Medulla oblongata (tissue), 1 donor: ENCODE data around the gene GPR6.

Source experiments
- DNase-seq: peaks from one replicate; pipeline ENCODE4 v3.0.0-alpha.2; 2015; ENCODE audit errors: extremely low spot score

GPR6 gene, protein sequence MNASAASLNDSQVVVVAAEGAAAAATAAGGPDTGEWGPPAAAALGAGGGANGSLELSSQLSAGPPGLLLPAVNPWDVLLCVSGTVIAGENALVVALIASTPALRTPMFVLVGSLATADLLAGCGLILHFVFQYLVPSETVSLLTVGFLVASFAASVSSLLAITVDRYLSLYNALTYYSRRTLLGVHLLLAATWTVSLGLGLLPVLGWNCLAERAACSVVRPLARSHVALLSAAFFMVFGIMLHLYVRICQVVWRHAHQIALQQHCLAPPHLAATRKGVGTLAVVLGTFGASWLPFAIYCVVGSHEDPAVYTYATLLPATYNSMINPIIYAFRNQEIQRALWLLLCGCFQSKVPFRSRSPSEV

DNA sequence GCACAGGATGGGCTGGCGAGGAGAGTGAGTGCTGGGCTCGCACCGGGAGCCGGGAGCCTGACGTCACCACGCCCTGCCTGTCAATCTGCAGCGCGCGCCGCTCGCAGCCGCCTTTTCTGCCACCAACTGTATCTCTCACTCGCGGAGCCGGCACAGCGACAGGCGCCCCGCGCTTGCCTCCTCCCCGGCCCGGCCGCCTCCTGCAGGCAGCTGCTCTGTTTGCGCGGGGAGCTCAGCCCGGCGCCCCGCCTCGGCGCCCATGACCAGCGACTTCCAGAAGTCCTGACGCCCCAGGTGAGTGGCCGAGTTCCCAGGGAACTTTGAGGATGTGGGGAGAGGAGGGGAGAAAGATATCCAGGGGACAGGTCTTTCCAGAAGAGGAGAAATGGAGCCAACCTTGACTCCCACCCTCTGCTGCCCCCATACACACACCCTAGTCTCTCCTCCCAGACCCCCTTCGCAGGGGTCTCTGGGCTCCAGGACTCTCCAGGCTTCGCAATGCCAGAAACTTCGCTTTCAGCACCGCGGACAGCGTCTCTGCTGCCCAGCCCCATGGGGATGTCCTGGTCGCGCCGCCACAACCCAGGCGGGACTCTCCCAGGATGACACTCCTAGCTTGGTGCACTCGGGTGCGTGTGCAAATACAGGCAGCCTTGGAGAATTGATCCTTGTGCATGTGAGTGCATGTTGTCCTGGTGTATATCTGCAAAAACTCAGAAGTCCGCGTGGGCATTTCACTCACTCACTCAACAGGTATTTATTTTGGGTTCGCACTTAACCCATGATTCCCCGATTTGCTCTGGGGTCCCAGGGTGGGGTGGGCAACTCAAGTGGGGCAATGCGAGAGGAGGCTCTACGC is at the start of gene GPR6:
Gene GPR6, plus strand, starts transcription at position 138 of the 859 bp plus-strand sequence. CDS start 802 bp downstream, outside the sequence.
- peak; percentile 22 for DNase-seq

DNA sequence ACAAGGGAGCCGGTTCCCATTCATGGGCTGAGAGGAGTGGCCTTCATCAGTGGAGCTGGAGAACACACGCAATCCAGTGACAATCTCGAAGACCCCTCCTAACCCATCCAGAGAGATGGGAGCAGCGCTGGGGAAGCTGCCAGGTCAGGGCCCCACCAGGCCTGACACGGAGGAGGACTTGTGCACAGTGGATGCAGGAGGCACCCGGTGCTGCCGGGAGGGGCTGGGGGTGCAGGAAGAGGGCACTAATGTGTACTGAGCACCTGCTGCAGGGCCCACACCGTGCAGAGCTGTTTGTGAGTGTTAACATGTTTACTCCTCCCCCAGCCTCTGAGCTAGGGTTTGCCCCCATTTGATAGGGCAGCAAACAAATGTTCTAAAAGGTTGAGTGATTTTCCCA is 43.8 kb upstream of the GPR6 start:
- DNase-seq: no peak

DNA sequence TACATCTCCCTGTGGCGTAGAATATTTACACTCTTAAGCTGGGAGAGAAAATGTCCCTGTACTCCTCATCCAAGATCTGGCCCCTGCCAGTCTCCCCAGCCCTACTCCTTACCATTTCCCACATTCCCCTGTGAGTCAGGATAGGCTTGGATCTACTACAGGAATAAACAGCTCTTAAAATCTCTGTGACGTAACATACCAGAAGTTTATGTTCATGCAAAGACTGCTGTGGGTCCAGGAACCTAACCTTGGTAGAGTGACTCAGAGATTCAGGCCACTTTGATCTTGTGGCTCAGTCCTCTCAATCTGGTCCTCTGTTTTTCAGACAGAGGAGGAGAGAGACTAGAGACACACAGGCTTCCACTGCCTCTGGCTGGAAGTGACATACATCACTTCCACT is 38.5 kb upstream of the GPR6 start:
- DNase-seq: no peak

DNA sequence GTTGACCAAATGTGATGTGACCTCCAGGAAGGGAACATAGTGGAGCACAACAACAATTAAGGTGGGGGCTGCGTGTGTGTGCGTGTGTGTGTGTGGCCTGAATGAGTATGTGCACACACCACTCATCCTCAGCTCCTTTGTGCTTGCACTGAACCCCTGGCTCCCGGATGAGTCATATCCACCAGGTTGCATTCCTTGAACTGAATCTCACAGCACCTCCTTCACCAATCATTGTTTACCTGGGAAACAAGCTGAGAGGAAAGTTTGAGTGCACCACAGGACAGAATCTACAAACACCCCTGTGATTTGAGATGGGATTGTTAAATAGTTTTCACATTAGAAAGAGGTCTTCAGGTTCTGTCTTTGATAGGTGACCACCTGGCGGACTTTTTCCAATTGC is 33.7 kb upstream of the GPR6 start:
- no peak for DNase-seq

DNA sequence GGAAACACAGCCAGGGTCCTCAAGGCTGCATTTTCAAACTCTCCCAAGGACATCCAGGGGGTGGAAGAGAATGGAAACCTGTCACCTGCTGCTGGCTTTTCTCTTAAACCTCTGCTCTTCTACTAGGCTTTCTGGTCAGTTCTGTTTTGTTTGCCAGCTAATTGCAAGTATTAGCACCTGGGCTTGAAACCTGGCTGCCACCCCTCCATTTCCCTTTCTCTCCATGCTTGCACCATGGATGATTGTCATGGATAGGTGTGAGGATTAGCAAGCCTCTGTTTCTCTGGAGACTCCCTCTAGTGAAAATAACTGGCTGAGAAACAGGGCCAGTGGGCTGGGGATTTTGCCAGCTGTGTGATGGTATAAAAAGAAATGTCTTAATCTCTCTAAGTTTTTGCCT is 33.0 kb upstream of the GPR6 start:
- no peak for DNase-seq

DNA sequence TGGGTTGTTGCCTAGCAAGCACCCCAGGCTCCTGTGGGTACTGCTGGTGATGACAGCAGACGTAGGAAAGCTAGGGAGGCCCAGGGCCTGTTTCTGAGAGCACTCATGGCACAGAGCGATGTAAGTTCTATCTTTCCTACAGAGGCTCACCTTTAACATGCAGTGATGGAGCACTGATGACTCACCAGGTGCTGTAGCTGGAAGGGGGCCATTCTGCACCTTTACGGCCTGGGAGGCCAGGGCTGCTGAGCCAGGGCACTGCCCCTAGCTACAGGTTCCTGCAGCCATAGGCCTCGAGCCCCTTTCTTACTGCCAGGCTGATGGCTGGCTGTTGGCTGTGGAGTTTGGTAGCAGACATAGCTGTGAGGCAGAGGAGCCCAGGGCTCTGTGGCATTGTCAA is 31.1 kb upstream of the GPR6 start:
- DNase-seq: no peak

DNA sequence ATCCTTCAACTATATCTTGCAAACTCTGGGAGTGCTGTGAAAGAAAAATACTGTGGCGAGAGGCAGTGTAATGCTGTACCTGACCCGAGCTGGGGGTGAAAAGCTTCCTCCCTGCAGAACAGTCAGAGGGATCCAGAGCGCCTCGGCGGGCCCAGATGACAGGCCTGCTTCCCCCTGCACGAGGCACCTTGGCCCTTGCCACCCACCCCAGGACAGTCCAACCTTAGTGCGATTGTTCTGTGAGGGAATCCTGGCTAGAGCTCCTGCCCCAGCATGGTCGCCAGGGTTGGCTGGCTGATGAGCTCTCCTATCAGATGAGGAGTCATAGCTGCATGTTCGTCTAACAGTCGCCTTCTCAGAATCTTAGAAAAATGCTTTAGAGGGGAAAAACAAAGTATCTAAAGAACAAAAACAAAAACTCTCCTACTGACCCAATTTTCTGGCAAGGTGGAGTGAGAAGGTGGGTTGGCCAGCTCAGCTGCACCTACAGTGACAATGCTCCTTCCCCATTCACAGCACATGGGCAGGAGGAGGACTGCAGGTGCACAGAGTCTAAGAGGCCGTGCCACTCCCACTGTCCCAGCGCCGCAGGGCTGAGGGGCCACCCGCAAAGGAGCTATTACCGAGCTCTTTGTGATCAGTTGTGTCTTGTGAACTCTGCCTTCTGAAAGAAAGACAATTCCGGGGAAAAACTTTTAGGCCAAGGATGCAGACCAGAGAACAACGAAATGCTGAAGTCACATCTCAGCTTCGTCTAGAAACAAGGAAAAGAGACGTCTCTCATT is 28.6 kb upstream of the GPR6 start:
- no peak for DNase-seq

DNA sequence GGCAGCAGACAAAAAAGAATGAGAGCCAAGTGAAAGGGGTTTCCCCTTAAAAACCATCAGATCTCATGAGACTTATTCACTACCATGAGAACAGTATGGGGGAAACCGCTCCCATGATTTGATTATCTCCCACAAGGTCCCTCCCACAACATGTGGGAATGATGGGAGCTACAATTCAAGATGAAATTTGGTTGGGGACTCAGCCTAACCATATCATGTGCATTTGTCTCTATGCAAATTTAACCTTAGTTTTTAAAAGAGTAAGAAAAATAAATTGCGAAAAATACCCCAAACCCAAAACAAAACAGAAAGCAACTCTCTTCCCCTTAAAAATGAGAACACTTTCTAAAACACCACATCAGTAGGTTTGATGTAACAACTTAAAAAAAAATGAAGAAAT is 22.6 kb upstream of the GPR6 start:
- no peak for DNase-seq

DNA sequence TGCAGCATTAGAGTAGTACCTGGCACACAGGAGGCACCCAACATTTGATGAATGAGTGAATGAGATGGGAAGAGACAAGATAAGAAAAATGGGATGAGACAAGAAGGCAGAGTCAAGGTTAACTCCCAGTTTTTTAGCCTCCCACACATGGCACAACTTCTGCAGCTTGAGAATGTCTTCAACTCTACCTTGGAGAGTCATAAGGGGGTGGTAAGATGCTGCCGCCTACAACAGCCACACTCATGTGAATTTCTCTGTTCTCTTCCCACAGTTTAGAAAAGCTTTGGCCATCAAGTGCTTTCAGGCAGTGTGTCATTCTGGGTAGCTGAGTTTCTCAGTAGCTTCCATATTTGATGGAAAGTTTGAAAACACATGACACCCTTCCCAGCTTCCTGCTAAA is 19.5 kb upstream of the GPR6 start:
- no peak for DNase-seq

DNA sequence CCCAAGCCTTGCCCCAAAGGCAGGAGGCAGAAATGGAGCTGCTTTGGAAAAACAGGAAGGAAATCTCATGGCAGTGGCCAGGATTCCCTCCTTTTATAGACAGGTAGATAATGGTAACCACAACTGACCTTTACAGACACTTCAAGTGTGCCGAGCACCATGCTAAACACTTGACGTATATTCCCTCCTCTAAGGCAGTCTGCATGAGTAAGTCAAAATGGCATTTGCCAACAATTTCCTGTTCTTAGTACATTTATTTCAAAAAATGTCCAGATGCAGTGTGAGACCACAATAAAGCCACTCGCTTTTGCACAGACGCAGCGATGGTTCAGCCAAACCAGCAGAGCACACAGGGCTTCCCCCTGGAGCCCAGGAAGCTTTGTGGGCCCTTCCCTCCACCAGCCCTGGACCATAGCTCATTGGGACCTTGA is 16.5 kb upstream of the GPR6 start:
- DNase-seq: no peak

DNA sequence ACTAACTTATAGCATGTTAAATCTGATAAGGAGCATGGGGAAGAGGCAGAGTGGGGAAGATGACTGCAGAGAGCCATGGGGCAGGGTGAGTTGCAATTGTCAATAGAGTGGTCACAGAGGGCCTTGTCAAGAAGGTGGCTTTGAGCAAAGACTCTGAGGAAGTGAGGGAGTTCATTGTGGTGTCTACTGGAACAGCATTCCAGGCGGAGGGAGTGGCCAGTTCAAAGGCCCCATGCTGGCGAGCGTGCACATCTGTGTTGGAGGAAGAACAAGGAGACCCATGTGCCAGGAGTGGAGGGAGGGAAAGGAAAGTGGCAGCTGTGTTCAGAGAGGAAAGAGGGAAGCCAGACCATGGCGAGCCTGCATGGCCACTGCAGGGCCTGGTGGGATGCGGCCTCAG is 15.8 kb upstream of the GPR6 start:
- no peak for DNase-seq

DNA sequence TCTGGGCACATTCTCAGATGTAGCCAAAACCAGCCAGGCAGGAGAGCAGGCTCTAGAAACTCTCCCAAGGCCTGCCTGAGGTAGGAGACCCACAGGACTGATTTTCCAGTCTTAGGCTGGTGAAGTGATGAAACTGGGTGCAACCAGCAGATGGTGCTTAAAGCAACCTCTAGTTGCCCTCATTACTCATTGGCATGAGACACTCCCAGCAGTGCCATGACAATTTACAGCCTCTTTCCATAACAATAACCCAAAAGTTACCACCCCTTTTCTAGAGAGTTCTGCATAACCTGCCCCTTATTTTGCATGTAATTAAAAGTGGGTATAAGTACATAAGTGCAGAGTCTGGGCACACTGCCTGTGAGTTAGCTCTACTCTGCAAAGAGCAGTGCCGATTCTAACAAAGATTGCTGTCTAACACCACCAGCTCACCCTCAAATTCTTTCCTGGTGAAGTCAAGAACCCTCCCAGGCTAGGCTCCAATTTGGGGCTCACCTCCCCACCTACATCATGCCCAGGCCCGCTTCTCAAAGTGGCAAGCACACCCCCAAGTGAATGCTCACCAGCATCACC is 14.4 kb upstream of the GPR6 start:
- DNase-seq: no peak

DNA sequence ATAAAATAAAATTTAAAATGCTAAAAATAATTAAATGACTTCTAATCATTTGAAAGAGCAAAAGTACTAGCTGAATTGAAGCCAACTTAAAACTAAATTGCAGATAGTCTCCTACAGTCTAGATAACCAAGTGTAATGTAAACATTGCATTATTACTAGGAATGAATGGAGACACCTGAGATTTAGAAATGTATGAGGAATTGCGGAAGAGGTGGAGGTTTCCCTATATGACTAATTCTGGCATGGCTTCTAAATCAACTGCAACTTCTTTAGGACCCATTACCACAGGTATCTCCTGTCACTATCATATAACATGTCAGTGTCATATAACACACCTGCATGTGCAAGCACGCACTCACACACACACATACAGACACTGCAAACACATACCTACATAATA is 13.2 kb upstream of the GPR6 start:
- no peak for DNase-seq

DNA sequence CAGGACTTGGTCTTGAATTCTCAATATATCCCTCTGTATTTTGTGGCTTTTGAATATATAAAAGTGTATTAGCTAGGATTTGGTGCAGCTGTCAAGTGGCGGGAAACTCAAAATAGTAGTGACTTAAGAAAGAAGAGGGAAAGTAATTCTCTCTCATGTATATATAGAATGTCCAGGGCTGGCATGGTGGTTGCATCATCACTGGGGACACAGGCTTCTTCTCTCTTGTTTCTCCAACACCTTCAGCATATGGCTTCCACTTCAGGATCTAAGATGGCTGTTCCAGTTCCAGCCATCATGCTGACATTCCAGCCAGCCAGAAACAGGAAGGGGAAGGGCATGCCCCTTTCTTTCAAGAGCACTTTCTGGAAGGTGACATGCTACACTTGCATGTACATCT is 11.8 kb upstream of the GPR6 start:
- no peak for DNase-seq

DNA sequence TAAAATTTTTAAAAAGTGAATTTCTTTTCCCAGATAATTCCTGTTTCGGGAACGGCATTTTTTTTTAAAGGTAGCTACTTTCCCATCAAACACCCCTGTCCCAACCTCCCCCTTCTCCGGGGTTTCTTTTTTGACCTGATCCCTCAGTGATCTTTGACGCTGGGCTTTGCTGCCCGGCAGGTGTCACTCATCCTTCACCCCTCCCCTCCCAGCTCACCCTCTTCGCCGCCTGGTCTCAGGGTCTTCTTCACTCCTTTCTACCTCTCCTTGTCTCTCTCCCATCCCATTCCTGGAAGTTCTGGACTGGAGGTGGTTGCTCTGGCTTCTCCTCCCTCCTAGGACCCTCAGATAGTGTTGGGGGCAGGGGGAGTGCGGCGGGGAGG is 329 bp upstream of the GPR6 start:
- no peak for DNase-seq

DNA sequence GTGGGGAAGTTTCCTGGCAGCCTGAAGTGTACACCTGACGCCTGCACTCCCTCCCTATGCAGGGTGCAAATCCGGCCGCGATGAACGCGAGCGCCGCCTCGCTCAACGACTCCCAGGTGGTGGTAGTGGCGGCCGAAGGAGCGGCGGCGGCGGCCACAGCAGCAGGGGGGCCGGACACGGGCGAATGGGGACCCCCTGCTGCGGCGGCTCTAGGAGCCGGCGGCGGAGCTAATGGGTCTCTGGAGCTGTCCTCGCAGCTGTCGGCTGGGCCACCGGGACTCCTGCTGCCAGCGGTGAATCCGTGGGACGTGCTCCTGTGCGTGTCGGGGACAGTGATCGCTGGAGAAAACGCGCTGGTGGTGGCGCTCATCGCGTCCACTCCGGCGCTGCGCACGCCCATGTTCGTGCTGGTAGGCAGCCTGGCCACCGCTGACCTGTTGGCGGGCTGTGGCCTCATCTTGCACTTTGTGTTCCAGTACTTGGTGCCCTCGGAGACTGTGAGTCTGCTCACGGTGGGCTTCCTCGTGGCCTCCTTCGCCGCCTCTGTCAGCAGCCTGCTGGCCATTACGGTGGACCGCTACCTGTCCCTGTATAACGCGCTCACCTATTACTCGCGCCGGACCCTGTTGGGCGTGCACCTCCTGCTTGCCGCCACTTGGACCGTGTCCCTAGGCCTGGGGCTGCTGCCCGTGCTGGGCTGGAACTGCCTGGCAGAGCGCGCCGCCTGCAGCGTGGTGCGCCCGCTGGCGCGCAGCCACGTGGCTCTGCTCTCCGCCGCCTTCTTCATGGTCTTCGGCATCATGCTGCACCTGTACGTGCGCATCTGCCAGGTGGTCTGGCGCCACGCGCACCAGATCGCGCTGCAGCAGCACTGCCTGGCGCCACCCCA is 1.2 kb downstream of the GPR6 start:
- DNase-seq: no peak

DNA sequence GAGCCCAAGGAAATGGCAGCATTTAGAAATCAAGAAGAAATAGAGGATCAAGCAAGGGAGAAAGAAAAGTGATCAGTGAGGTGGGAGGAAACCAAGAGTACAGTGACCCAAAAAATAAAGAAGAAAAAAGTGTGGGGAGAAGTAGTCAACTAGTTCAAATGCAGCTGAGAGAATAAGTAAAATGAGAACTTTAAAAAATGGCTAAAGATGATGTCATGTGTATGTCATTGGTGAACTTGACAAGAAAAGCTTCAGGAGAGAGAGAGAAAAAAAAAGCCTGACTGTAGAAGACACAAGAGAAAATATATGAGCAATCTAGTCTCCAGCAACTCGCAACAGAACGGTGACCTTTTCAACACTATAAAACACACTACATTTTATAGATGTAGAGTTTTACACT is 6.3 kb downstream of the GPR6 start:
- no peak for DNase-seq

DNA sequence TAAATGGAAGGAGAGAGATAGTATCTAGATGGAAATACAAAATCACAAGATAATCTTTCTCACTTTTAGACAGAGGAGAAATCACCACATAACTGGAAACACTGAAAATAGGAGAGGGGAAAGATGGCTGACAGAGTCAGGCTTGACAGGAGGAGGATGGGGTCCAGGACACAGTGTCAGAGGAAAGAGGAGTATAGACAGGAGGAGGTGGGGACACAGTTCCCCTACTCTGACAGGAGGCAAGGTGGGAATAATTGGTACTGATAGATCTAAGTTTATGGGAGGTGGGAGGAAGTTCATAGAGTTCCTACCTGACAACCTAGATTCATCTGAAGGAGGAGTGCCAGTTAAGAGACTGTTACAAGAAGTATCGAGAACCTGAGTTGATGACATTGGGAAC is 9.1 kb downstream of the GPR6 start:
- DNase-seq: no peak

DNA sequence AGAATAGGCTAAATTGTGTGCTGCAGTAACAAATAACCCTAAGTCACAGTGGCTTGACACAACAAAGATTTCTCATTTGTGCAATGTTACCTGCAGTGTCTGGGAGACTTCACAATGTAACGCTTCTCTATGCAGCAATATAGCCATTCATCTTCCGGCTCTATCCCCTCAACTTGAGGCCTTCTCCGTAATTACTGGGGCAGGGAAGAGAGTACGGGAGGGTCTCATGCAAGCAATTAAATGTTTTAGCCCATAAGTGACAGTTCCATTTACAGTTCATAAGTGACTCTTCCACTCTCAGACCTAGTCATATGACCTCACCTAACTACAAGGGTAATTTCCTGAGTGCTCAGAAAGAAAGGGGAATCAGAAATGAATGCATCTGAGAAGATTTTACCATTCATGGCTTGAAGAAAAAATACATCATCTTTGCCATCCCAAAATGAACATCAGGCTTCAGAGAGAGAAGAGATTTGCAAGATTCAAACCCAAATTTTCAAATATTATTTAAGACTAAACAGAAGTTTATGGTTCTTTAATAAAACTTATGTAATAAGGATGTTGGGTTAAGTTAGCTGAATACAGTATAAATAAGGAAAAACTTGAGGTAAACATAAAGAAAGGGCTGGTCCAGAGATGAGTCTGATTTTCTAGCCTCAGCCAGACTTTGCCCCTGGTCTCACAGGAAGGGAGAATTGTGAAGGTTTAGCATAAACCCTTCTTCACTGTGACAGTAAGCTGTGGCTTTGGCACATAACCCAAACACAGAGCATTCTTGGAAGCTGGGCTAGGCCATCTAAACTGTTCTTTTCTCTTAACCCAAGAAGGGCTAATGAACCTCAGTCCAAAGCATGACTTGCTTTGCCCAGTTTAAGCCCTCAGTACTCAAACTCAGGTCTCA is 13.3 kb downstream of the GPR6 start:
- DNase-seq: no peak
